M059J (cell line): ENCODE data around the gene COL26A1. TPM values are rescaled to one million over a fixed set of nuclear protein-coding genes. Genes with fewer than 3 reads are reported as not detected.
A peak's percentile ranks its signal among the peaks of the same experiment; 100 is the strongest.

ENCODE experiments used
- DNase-seq: peaks from one replicate; pipeline ENCODE4 v3.0.0-alpha.2; 2012; ENCODE audit warnings: low read depth
- total RNA-seq: library from RNA; depleted of rRNA; stranded (reverse); fragments of >200 nt; shearing (Covaris generic); gene quantifications from 2 replicates; pipeline ENCODE4 v1.2.3, GENCODE V29; 2014

The COL26A1 gene
- total RNA-seq, 1 experiment from 2014 or later = 0.12 TPM

DNA sequence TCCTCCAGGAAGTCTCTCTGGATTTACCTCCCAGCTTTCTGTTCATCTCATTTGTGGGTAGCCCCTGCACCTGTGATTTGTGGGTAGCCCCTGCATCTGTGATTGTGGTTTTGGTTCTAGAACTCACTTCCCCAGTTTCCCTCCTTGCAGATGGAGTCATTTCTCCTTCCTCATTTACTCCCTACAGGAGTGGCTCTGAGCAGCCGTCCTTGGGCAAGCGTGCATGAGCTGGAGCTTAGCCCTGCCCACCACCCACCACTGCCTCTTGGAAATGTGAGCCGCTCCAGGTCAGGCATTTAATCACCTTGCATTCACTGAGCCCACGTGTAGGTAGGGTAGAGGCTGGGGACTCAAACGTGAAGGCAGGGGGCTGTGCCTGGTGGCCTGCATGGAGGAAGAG, 8.2 kb downstream of the COL26A1 start:
- DNase-seq = no peak

GRCh38 chr7:101373812-101374614, 11.3 kb downstream of the COL26A1 start:
- peak; percentile 65 for DNase-seq

- no peak for DNase-seq
Observed at GRCh38 chr7:101374990-101375389, 12.3 kb downstream of the COL26A1 start.

DNA sequence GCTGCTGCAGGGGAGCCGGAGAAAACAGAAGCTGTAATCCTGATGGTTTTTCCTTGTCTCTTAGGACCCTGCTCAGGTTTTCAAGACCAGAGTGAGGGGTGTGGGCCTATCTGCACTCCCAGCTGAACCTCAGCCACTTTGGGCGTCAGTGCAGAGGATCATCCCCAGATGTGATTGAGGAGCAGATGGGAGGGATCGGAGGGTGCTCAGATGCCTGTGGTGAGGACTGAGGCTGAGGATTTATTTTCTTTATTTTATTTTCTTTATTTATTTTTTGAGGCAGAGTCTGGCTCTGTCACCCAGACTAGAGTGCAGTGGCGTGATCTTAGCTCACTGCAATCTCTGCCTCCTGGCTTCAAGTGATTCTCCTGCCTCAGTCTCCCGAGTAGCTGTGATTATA, 13.9 kb downstream of the COL26A1 start:
- DNase-seq = no peak

- DNase-seq = peak; percentile 53
Observed at GRCh38 chr7:101377189-101377736, 14.6 kb downstream of the COL26A1 start.

DNA sequence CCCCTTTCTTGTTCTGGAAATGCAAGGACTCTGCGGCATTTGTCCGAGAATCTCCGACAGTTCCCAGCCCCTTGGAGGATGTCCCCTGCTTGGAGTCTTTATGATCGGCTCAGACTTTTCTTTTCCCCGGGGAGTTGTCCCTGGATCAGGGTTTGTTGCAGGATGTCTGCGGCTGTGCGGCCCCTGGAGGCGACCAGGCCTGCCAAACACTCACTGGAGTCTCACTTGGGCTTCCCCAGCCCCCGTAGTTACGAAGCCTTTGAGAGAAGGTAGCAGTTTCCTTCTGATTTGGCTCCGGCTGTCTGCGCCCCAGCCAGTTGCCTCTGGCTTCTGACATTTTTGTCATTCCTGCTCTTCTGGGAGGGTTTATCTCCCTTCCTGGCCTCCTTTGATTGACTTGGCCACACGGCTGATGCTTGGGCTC, 16.1 kb downstream of the COL26A1 start:
- peak; percentile 40 for DNase-seq

DNA sequence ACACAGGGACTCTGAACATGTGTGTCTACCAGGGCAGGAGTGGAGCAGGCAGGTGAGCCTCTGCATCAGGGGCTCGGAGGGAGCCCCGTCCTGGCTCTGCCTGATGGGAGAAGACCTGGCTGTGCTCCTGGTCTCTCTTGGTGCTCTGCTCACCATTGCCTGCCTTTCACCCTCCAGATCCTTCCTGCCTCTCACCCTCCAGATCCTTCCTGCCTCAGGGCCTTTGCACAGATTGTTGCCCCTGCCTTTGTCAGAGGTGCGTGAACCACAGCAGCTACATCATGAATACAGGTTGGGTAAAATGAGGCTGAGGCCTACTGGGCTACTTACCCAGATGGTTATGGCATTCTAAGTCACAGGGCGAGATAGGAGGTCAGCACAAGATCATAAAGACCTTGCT, 16.6 kb downstream of the COL26A1 start:
- DNase-seq = no peak

GRCh38 chr7:101381549-101382111, 19.0 kb downstream of the COL26A1 start:
- no peak for DNase-seq

DNA sequence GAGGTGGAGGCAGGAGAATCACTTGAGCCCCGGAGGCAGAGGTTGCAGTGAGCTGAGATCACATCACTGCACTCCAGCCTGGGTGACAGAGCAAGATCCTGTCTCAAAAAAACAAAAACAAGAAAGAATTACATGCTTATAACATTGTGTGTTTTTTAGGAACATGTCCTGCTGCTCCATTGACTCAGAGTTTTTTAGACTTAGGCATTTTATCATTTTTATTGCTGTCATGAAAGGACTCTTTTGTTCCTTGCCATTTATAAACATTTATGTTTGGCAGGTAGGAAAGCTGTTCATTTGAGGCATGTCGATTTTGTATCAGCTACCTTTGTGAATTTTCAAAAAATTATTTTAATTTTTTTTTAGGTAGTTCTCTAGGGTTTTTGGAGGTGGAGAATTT, 20.3 kb downstream of the COL26A1 start:
- DNase-seq = no peak

DNA sequence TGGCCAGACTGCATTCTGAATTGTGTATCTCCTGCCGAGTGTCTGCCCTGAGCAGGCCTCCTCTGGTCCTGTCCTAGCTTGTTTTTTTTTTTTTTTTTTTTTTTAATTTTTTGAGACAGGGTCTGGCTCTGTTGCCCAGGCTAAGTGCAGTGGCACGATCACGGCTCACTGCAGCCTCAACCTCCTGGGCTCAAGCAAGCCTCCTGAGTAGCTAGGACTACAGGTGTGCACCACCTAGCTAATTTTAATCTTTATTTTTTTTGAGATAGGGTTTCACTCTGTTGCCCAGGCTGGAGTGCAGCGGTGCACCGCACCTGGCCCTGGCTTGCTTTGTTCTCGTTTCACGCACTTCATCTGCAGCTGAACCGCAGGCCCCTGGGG, 23.5 kb downstream of the COL26A1 start:
- no peak for DNase-seq

- DNase-seq = peak; percentile 25
Observed at GRCh38 chr7:101386558-101387231, 24.0 kb downstream of the COL26A1 start.

GRCh38 chr7:101390901-101391301, 28.2 kb downstream of the COL26A1 start:
- DNase-seq = peak; percentile 51

DNA sequence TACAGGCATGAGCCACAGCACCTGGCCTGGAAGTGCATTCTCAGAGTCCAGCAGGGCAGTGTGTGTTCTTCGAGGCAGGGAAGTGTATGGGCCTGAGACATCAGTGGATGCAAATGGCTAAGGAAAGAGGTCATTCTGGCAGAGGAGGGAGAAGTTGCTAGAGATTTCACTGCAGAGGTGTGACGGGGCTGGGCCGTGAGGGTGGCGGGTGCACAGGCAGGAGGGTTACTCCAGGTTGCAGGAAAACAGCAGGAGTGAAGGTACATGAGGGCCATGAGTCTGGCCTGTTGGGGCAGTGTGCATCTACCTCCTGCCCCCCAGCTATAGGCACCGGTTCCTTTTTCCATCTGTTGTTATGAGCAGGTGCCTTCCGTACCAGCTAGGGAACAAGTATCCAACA, 29.3 kb downstream of the COL26A1 start:
- no peak for DNase-seq

- no peak for DNase-seq
Observed at GRCh38 chr7:101393865-101394264, 31.2 kb downstream of the COL26A1 start.

- peak; percentile 52 for DNase-seq
Observed at GRCh38 chr7:101395376-101395775, 32.7 kb downstream of the COL26A1 start.

GRCh38 chr7:101397243-101397642, 34.6 kb downstream of the COL26A1 start:
- DNase-seq = no peak

- DNase-seq = no peak
Observed at GRCh38 chr7:101397770-101398324, 35.2 kb downstream of the COL26A1 start.

DNA sequence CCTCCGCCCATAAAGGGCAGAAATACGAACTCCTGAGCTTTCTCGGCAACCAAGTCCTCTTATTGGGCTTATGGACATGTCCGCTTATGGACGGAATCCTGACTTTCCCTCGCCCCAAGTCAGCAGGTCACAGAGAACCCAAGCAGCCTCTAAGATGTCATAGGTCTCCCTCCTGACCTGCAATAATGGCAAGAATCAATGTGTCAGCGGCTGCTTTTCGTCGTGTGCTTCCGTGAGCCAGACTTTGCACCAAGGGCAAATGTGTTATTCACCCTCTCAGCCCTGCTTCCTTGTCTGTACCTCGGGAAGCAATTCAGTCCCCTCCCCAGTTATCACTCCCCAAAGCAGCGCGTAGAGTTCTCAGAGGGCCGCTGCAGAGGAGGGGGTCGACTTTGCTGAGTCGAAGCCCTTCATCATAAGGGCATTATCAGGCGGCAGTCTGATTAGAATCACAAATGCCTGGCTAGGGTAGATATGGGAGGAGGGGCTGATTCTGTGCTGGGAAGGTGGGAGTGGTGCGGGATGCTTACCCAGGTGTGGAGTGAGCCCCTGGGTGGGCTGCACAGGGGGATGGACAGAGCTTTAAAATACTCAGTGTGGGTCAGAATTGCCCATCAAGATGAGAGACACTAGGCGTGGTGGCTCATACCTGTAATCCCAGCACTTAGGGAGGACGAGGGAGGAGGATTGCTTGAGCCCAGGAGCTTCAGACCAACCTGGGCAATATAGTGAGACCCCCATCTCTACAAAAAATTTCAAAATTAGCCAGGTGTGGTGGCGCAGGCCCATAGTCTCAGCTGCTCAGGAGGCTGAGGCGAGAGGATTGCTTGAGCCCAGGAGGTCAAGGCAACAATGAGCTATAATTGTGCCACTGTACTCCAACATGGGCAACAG, 36.0 kb downstream of the COL26A1 start:
- DNase-seq = no peak

- DNase-seq = no peak
Observed at GRCh38 chr7:101399759-101400158, 37.1 kb downstream of the COL26A1 start.

GRCh38 chr7:101400751-101401150, 38.1 kb downstream of the COL26A1 start:
- DNase-seq = no peak

DNA sequence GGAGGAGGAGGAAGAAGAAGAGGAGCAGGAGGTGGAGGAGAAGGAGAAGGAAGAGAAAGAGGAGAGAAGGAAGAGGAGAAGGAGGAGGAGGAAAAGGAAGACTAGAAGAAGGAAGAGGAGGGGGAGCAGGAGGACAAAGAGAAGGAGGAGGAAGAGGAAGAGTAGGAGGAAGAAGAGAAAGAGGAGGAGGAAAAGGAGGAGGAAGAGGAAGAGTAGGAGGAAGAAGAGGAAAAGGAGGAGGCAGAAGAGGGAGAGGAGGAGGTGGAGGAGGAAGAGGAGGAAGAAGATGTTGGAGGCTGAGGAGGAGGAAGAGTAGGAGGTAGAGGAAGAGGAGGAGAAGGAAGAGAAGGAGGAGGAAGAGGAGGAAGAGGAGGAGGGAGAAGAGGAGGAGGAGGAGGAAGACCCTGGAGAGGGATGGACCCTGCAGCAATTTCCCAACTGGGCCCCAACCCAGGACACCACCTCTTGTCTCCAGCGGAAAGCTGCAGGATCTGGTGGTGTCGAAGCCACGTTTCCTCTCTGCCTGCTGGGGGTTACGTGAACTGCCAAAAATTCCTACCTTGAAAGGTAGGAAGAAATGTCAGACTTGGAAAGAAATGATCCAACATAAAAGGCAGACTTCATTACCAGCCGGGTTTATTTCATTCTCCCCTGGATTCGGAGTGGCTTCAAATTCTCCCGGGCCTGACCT, 38.9 kb downstream of the COL26A1 start:
- DNase-seq = no peak
